ENCODE data around the gene GBP5. TPM values are rescaled to one million over a fixed set of nuclear protein-coding genes. Genes with fewer than 3 reads are reported as not detected.
"Not testable (repeated sequence)": the region's sequence is repeated elsewhere in the genome, so short reads cannot be mapped to it uniquely, and the experiment has no call there.

The GBP5 gene
- polyA plus RNA-seq, 2 of the 4 experiments (the other 2 are of a cell fraction): 0.04 TPM; not detected in 1

DNA sequence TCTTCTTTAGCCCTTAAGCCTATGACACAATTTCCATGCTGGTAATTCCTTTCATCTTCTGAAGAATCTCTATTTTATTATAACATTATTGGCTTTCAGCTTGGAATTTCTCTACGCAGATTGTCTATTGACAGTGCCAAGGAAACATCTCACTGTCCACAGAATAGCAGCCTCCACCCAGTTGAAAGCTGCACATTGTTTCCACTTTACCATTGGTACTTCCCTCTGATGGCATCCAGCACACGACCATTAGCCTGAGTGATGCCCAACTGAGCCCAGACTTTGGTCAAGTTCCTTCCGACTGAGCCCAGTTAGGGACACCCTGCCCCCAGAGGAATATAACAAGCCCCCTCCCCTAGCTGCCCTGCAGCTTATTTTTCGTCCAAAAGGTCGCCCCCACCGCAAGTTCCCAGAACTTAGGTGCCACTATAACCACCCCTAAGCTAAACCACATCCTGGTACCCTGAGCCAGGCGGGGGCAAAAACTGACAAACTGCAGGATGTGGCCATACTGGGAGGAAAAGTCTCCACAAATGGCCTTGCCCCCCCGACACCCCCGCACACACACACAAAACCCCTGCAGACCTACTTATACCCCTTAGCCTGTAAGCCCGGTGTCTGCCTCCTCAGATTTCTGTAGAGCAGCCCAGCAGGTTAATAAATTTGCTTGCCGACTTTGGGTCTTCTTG, 13.2 kb downstream of the GBP5 start:
- CTCF ChIA-PET: no interaction called here
- H3K4me3 ChIP-seq: no peak overlapping the region
- no peak overlapping the region for H3K4me2 ChIP-seq
- FAIRE-seq: no peak
- H3K9me3 ChIP-seq: no peaks in the 10 kb centered on the region
- no peak for ATAC-seq
- DNase-seq (ENCODE audit: low read depth in 1 of 2, low spot score in 1 of 2): no peak
- POLR2A ChIA-PET: no interaction called here
- 11% methylated on average over 5 of the region's 11 CpGs for WGBS (ENCODE audit: missing lambda C conversion rate)
- no peaks in the 10 kb centered on the region for H3K4me1 ChIP-seq
- no peak for TF ChIP-seq MAX (IDR thresholded peaks at IDR 0.05)
- no peak for TF ChIP-seq KDM5A (IDR thresholded peaks at IDR 0.05)
- no peak for TF ChIP-seq JUNB (IDR thresholded peaks at IDR 0.05)
- TF ChIP-seq RAD21 (conservative IDR thresholded peaks at IDR 0.05 in 1 of 2, IDR thresholded peaks at IDR 0.05 in 1 of 2): no peak
- TF ChIP-seq NFE2L2 (conservative IDR thresholded peaks at IDR 0.05; ENCODE audit: low read length): no peak
- TF ChIP-seq, protein P1, sequence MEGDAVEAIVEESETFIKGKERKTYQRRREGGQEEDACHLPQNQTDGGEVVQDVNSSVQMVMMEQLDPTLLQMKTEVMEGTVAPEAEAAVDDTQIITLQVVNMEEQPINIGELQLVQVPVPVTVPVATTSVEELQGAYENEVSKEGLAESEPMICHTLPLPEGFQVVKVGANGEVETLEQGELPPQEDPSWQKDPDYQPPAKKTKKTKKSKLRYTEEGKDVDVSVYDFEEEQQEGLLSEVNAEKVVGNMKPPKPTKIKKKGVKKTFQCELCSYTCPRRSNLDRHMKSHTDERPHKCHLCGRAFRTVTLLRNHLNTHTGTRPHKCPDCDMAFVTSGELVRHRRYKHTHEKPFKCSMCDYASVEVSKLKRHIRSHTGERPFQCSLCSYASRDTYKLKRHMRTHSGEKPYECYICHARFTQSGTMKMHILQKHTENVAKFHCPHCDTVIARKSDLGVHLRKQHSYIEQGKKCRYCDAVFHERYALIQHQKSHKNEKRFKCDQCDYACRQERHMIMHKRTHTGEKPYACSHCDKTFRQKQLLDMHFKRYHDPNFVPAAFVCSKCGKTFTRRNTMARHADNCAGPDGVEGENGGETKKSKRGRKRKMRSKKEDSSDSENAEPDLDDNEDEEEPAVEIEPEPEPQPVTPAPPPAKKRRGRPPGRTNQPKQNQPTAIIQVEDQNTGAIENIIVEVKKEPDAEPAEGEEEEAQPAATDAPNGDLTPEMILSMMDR (IDR thresholded peaks at IDR 0.05): no peak
- no peak for TF ChIP-seq MAFK (IDR thresholded peaks at IDR 0.05; ENCODE audit: partially characterized antibody)
- TF ChIP-seq EHMT2 (IDR thresholded peaks at IDR 0.05; ENCODE audit: low read depth): no peak
- no peak for TF ChIP-seq CEBPB (IDR thresholded peaks at IDR 0.05)
- TF ChIP-seq NR3C1 (IDR thresholded peaks at IDR 0.05): no peak
- TF ChIP-seq CHD4 (IDR thresholded peaks at IDR 0.05; ENCODE audit: borderline replicate concordance): no peak
- TF ChIP-seq HMGXB4 (CRISPR knock-in tag; IDR thresholded peaks at IDR 0.05; ENCODE audit: borderline replicate concordance): no peak
- TF ChIP-seq SMC3 (IDR thresholded peaks at IDR 0.05): no peak
- no peak for TF ChIP-seq ELK1 (IDR thresholded peaks at IDR 0.05; ENCODE audit: low read depth, low read length)
- no peak overlapping the region for H3K27ac ChIP-seq

GRCh38 chr1:89257041-89257440, 15.6 kb downstream of the GBP5 start:
- CTCF ChIA-PET: no interaction called here
- Histone ChIP-seq H3K4me2 (no peak overlapping the region), H3K9me3 (no peaks in the 10 kb centered on the region), H3K4me3 (no peak overlapping the region), H3K27ac (no peak overlapping the region), H3K4me1 (no peaks in the 10 kb centered on the region)
- no peak for FAIRE-seq
- no peak for DNase-seq (ENCODE audit: low read depth in 1 of 2, low spot score in 1 of 2)
- WGBS (ENCODE audit: missing lambda C conversion rate): 6% methylated on average over 2 of the region's 2 CpGs
- POLR2A ChIA-PET: no interaction called here
- no peak for ATAC-seq
- TF ChIP-seq MAX (IDR thresholded peaks at IDR 0.05): no peak
- TF ChIP-seq RFX5 (IDR thresholded peaks at IDR 0.05): no peak
- TF ChIP-seq EP300 (IDR thresholded peaks at IDR 0.05): no peak
- no peak for TF ChIP-seq POLR2A (IDR thresholded peaks at IDR 0.05; ENCODE audit: low read length)
- TF ChIP-seq NFE2L2 (conservative IDR thresholded peaks at IDR 0.05; ENCODE audit: low read length): no peak
- TF ChIP-seq NPAS2 (CRISPR knock-in tag; IDR thresholded peaks at IDR 0.05; ENCODE audit: borderline replicate concordance): no peak
- no peak for TF ChIP-seq CBX2 (IDR thresholded peaks at IDR 0.05; ENCODE audit: borderline replicate concordance, low read depth)
- no peak for TF ChIP-seq KDM1A (IDR thresholded peaks at IDR 0.05; ENCODE audit: low read depth)
- no peak for TF ChIP-seq HOXB13 (CRISPR knock-in tag; IDR thresholded peaks at IDR 0.05; ENCODE audit: low read depth)
- no peak for TF ChIP-seq FOSL2 (IDR thresholded peaks at IDR 0.05)
- no peak for TF ChIP-seq FOSL2 (CRISPR knock-in tag; IDR thresholded peaks at IDR 0.05)
- TF ChIP-seq HES2 (IDR thresholded peaks at IDR 0.05): no peak
- TF ChIP-seq, protein P2, sequence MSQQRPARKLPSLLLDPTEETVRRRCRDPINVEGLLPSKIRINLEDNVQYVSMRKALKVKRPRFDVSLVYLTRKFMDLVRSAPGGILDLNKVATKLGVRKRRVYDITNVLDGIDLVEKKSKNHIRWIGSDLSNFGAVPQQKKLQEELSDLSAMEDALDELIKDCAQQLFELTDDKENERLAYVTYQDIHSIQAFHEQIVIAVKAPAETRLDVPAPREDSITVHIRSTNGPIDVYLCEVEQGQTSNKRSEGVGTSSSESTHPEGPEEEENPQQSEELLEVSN (IDR thresholded peaks at IDR 0.05; ENCODE audit: borderline replicate concordance, low read depth): no peak
- no peak for TF ChIP-seq HDAC2 (IDR thresholded peaks at IDR 0.05)
- TF ChIP-seq FOSB (CRISPR knock-in tag; IDR thresholded peaks at IDR 0.05): no peak
- no peak for TF ChIP-seq ZSCAN20 (CRISPR knock-in tag; IDR thresholded peaks at IDR 0.05)

DNA sequence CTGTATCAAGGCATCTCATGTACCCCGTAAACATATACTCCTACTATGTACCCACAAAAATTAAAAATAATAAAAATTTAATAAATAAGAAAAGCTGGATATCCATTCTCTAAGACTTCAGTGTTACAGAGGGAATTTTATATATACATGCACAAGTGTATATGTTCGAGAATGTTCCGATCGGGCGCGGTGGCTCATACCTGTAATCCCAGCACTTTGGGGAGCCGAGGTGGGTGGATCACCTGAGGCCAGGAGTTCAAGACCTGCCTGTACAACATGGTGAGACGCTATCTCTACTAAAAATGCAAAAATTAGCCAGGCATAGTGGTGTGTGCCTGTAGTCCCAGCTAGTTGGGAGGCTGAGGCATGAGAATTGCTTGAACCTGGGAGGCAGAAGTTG, 17.1 kb downstream of the GBP5 start:
- ATAC-seq; H3K27ac ChIP-seq; H3K9me3 ChIP-seq; DNase-seq (ENCODE audit: low read depth in 1 of 2, low spot score in 1 of 2); H3K4me1 ChIP-seq; H3K4me2 ChIP-seq; H3K4me3 ChIP-seq; FAIRE-seq; POLR2A ChIA-PET: not testable (repeated sequence)
- CTCF ChIA-PET: interaction anchor here (1.1 kb wide), 1 partner anchor 120 kb away, joined by 3 read pairs; no protein-coding TSS in a partner anchor
- WGBS (ENCODE audit: missing lambda C conversion rate): 62% methylated on average over 8 of the region's 8 CpGs

Measured in A549 (cell line).